Lower leg skin (tissue), 3 donors: ENCODE measurements around the gene ARHGAP10.

ENCODE experiments used
- CTCF ChIP-seq, 3 donors: fragments of 450-650 bp; IDR thresholded peaks; one replicate each; pipeline ENCODE4 v1.5.1; 2016; ENCODE audit warnings: antibody characterized with exemption in 3 of 3, mild to moderate bottlenecking in 3 of 3, moderate library complexity in 2 of 3
- POLR2A ChIP-seq, 2 donors: fragments of 450-650 bp; IDR thresholded peaks; one replicate each; pipeline ENCODE4 v1.6.1; 2016 to 2017; ENCODE audit warnings: antibody characterized with exemption in 2 of 2, mild to moderate bottlenecking in 1 of 2, moderate library complexity in 1 of 2

DNA sequence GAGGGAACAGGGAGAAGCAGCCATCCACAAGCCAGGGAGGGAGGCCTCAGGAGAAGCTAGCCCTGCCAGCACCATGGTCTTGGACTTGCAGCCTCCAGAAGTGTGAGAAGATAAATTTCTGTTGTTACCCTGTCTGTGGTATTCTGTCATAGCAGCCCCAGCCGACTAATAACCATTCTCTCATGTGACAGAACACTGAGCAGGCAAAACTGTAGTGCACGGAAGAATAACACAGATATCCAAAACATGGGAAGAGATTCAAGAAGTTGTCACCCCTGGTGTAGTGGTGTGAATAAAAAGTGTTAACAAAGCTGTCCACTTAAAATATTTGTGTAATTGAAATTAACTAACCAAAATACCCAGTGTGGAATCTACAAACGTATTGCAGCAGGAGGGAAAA is 265.0 kb downstream of the ARHGAP10 start:
- TF ChIP-seq CTCF (IDR thresholded peaks at IDR 0.05) (no peak), POLR2A (IDR thresholded peaks at IDR 0.05) (no peak)
